Adrenal gland (tissue), 12 donors: ENCODE results near the gene ALG1L2. TPM values are rescaled to one million over a fixed set of nuclear protein-coding genes. Genes with fewer than 3 reads are reported as not detected.

ENCODE experiments used
- polyA plus RNA-seq, 3 donors: library from polyadenylated mRNA; stranded (reverse); fragments of 200-250 nt in 2 of 3; fragments of 350-450 nt in 1 of 3; fragmentation: Illumina TruSeq in 1 of 3; extraction: RNeasy Lipid Tissue Mini Kit (QIAGEN cat#74804) in 1 of 3; gene quantifications; one replicate each; pipeline ENCODE4 v1.2.3, GENCODE V29; 2013 to 2014
- total RNA-seq, 9 donors: library from RNA; depleted of rRNA in 4 of 9; stranded (reverse); fragments of >200 nt in 4 of 9; fragments of 120-200 nt in 1 of 9; fragmentation: NEBNext Ultra II Directional in 1 of 9; extraction: Animal tissue kit (Norgen Biotek cat#: 25700) in 1 of 9; gene quantifications; one replicate each; pipeline versions ENCODE4 v1.1.0 to v1.2.4, GENCODE V29; 2013 to 2023
- donor health status: healthy with polysubstance abuse.
- donor health status: Bipolar disorder and iron deficiency.
- donor health status: DM: yes; HTN: yes; CAD: no.
- donor health status: DM: no; HTN: no; CAD: no.
- donor health status: DM: no; HTN: no; CAD: no.
- donor health status: DM: yes; HTN: yes; CAD: no.

ALG1L2 gene
- total and polyA plus RNA-seq, 12 donors: 1.2 to 1.3 TPM; not detected in 10

Other genes with a start within 250 kb of the ALG1L2 start
- 100 to 1,000 TPM in 1 of 9 donors, 10 to 100 TPM in 8; 21.6 to 141 (median 24.3) TPM for gene TMCC1, start 188.1 kb upstream of the ALG1L2 start, total RNA-seq
- 10 to 100 TPM in 2 of 3 donors, 1 to 10 TPM in 1; 6.3 to 15.0 (median 11.6) TPM for gene TMCC1, start 188.1 kb upstream of the ALG1L2 start, polyA plus RNA-seq
- gene TRH, start 107.1 kb upstream of the ALG1L2 start, total RNA-seq: 1 to 10 TPM in 1 of 9 donors, not detected in 8; 1.6 TPM
- under 1 TPM in 1 of 3 donors, not detected in 2; 0.07 TPM for gene TRH, start 107.1 kb upstream of the ALG1L2 start, polyA plus RNA-seq